Keratinocyte (primary cell): ENCODE results near the gene SAE1.
"Not testable (repeated sequence)": the region's sequence is repeated elsewhere in the genome, so short reads cannot be mapped to it uniquely, and the experiment has no call there.

Experiments used
- EZH2 ChIP-seq: IDR thresholded peaks from one replicate; pipeline ENCODE4 v1.6.1; 2012; ENCODE audit warnings: inconsistent platforms, mild to moderate bottlenecking, low read length, moderate library complexity
- TF ChIP-seq, protein P1 (sequence below), 3 experiments: IDR thresholded peaks in 1 of 3; conservative IDR thresholded peaks in 1 of 3; optimal IDR thresholded peaks in 1 of 3; 2 replicates in 2 of 3; 3 replicates in 1 of 3; pipeline versions ENCODE3 to v1.5.1; 2011; ENCODE audit warnings: low read length in 3 of 3, mild to moderate bottlenecking in 3 of 3, moderate library complexity in 2 of 3, control low read depth in 1 of 3, inconsistent platforms in 1 of 3; ENCODE audit not compliant: insufficient read depth in 2 of 3; ENCODE audit errors: extremely low read depth in 1 of 3

DNA sequence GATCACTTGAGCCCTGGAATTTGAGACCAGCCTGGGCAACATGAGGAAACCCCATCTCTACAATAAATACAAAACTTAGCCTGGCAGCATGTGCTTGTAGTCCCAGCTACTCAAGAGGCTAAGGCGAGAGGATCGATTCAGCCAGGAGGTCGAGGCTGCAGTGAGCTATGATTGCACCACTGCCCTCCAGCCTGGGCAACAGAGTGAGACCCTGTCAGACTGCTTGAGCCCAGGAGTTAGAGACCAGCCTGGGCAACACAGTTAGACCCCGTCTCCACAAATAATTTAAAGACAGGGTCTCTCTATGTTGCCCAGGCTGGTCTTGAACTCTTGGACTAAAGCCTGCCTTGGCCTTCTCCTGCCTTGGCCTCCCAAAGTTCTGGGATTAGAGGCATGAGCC is 29.5 kb upstream of the SAE1 start:
- TF ChIP-seq, protein P1, sequence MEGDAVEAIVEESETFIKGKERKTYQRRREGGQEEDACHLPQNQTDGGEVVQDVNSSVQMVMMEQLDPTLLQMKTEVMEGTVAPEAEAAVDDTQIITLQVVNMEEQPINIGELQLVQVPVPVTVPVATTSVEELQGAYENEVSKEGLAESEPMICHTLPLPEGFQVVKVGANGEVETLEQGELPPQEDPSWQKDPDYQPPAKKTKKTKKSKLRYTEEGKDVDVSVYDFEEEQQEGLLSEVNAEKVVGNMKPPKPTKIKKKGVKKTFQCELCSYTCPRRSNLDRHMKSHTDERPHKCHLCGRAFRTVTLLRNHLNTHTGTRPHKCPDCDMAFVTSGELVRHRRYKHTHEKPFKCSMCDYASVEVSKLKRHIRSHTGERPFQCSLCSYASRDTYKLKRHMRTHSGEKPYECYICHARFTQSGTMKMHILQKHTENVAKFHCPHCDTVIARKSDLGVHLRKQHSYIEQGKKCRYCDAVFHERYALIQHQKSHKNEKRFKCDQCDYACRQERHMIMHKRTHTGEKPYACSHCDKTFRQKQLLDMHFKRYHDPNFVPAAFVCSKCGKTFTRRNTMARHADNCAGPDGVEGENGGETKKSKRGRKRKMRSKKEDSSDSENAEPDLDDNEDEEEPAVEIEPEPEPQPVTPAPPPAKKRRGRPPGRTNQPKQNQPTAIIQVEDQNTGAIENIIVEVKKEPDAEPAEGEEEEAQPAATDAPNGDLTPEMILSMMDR (optimal IDR thresholded peaks at IDR 0.05 in 1 of 3, IDR thresholded peaks at IDR 0.05 in 1 of 3, conservative IDR thresholded peaks at IDR 0.05 in 1 of 3; ENCODE audit: extremely low read depth in 1 of 3, insufficient read depth in 2 of 3, low read length in 3 of 3), result not testable (repeated sequence)
- TF ChIP-seq EZH2, result not testable (repeated sequence)
